WTC11 (cell line): ENCODE results near the gene HS1BP3. TPM values are rescaled to one million over a fixed set of nuclear protein-coding genes. Genes with fewer than 3 reads are reported as not detected.
A peak's percentile ranks its signal among the peaks of the same experiment; 100 is the strongest.

Experiments used
- ATAC-seq: fragments of 200-7000 bp; cut with Tn5 transposase; 2 replicates; pipeline ENCODE4 v1.10.0; 2021; ENCODE audit warnings: mild to moderate bottlenecking, moderate library complexity
- CTCF ChIA-PET: fragments of 300-600 bp; sonication (Branson Sonifier 250); formaldehyde crosslinking; loops from one replicate; lab custom pipeline; 2021; ENCODE audit warnings: antibody characterized with exemption; lab: Charles Lee
- POLR2A ChIA-PET: fragments of 350-600 bp; sonication (Branson Sonifier 250); formaldehyde crosslinking; loops from one replicate; lab custom pipeline; 2021; ENCODE audit warnings: antibody characterized with exemption; lab: Charles Lee
- DNase-seq: peaks from one replicate; pipeline ENCODE4 v3.0.0; 2021; ENCODE audit warnings: low spot score
- H3K27ac Mint-ChIP-seq: 2 replicates; pipeline ENCODE4 v1.8.0; 2021; ENCODE audit warnings: mixed read lengths
- H3K27me3 Mint-ChIP-seq: 2 replicates; pipeline ENCODE4 v1.8.0; 2021; ENCODE audit warnings: low read depth, mild to moderate bottlenecking, moderate library complexity, mixed read lengths
- H3K36me3 Mint-ChIP-seq: 2 replicates; pipeline ENCODE4 v1.8.0; 2021; ENCODE audit warnings: mixed read lengths
- H3K4me1 Mint-ChIP-seq: 2 replicates; pipeline ENCODE4 v1.8.0; 2022; ENCODE audit warnings: mixed read lengths
- H3K4me3 Mint-ChIP-seq: 2 replicates; pipeline ENCODE4 v1.8.0; 2021; ENCODE audit warnings: mild to moderate bottlenecking, moderate library complexity, mixed read lengths
- H3K9me3 Mint-ChIP-seq: 2 replicates; pipeline ENCODE4 v1.8.0; 2021; ENCODE audit warnings: mixed read lengths
- ATF1 ChIP-seq: sonication (generic); formaldehyde crosslinking; IDR thresholded peaks from 2 replicates; pipeline ENCODE4 v1.8.1; 2023; ENCODE audit warnings: mild to moderate bottlenecking, moderate library complexity, missing genetic modification reagents
- CBFB ChIP-seq: sonication (generic); formaldehyde crosslinking; IDR thresholded peaks from 2 replicates; pipeline ENCODE4 v1.8.1; 2022; ENCODE audit warnings: mild to moderate bottlenecking, low read depth, missing genetic modification reagents
- GABPB1 ChIP-seq: sonication (generic); formaldehyde crosslinking; IDR thresholded peaks from 2 replicates; pipeline ENCODE4 v1.8.1; 2023; ENCODE audit warnings: mild to moderate bottlenecking, missing genetic modification reagents
- GRHL2 ChIP-seq: fragments of 250-450 bp; sonication (Bioruptor Pico); IDR thresholded peaks from 2 replicates; pipeline ENCODE4 v1.8.0; 2022; ENCODE audit warnings: mild to moderate bottlenecking, moderate library complexity; ENCODE audit not compliant: insufficient replicate concordance, severe bottlenecking
- JAZF1 ChIP-seq: fragments of 250-450 bp; sonication (Bioruptor Pico); IDR thresholded peaks from 2 replicates; pipeline ENCODE4 v1.9.0; 2021; ENCODE audit warnings: moderate library complexity, mild to moderate bottlenecking, inconsistent platforms
- JUN ChIP-seq: sonication (generic); formaldehyde crosslinking; IDR thresholded peaks from 2 replicates; pipeline ENCODE4 v1.8.0; 2023; ENCODE audit warnings: mild to moderate bottlenecking, missing genetic modification reagents
- MYBL2 ChIP-seq: sonication (generic); formaldehyde crosslinking; IDR thresholded peaks from 2 replicates; pipeline ENCODE4 v1.8.1; 2023; ENCODE audit warnings: mild to moderate bottlenecking, moderate library complexity, missing genetic modification reagents
- SMAD3 ChIP-seq: sonication (generic); formaldehyde crosslinking; IDR thresholded peaks from 2 replicates; pipeline ENCODE4 v1.8.0; 2022; ENCODE audit warnings: missing genetic modification reagents, mild to moderate bottlenecking, borderline replicate concordance
- ZNF121 ChIP-seq: sonication (generic); formaldehyde crosslinking; IDR thresholded peaks from 2 replicates; pipeline ENCODE4 v1.8.0; 2023; ENCODE audit warnings: missing genetic modification reagents
- ZNF263 ChIP-seq: sonication (generic); formaldehyde crosslinking; IDR thresholded peaks from 2 replicates; pipeline ENCODE4 v1.8.1; 2022; ENCODE audit warnings: low read depth, mild to moderate bottlenecking, moderate library complexity, missing genetic modification reagents
- ZNF423 ChIP-seq: fragments of 250-450 bp; sonication (Bioruptor Pico); IDR thresholded peaks from 2 replicates; pipeline ENCODE4 v2.1.2; 2022; ENCODE audit warnings: mild to moderate bottlenecking, moderate library complexity
- total RNA-seq: library from RNA; stranded (reverse); gene quantifications from 3 replicates; pipeline ENCODE4 v1.2.3, GENCODE V29; 2021
- TF ChIP-seq, protein P1 (sequence below): sonication (generic); formaldehyde crosslinking; IDR thresholded peaks from 2 replicates; pipeline ENCODE4 v1.8.1; 2022; ENCODE audit warnings: mild to moderate bottlenecking, missing genetic modification reagents, moderate library complexity, borderline replicate concordance
- TF ChIP-seq, protein P2 (sequence below): fragments of 250-450 bp; sonication (Bioruptor Pico); IDR thresholded peaks from 2 replicates; pipeline ENCODE4 v1.9.0; 2021; ENCODE audit warnings: mild to moderate bottlenecking
- TF ChIP-seq, protein P3 (sequence below): sonication (generic); formaldehyde crosslinking; IDR thresholded peaks from 2 replicates; pipeline ENCODE4 v1.8.0; 2022; ENCODE audit warnings: missing genetic modification reagents

HS1BP3 gene
- total RNA-seq, 1 experiment from 2014 or later: 17.9 TPM

DNA sequence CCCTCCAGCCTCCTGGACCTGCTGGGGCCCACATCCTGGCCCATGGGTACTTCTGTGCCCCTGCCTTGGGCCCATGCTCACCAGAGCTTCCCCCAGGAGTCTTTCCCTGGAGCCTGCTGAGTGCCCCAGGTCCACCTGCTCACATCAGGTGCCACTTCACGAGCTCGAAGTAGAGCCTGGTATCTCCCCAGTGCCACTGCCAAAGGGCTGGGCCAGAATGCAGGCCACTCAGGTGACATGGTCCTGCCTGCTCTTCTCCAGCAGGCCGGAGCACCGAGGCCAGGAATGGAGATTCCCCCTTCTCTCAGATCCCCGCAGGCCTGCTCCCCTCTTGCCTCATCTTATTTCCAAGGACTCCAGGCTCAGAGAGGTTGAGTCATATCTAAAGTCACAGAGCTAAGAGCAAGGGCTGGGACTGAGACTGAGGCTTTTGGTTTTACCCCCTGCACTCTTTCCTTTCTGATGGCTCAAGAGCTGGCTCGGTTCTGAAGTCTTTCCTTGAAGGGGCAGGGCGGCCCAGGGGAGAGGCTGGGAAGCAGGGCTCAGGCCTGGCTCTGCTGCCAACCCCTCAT is 79.2 kb downstream of the HS1BP3 start:
- H3K27ac Mint-ChIP-seq: no peak overlapping the region
- ATAC-seq (no peak), DNase-seq (no peak)
- ChIA-PET POLR2A (no interaction called here), CTCF (no interaction called here)
- H3K36me3 Mint-ChIP-seq: no peaks in the 10 kb centered on the region
- peaks cover 3% of the 10 kb centered on the region; the same call in 1 of the 2 replicates for H3K27me3 Mint-ChIP-seq
- no peaks in the 10 kb centered on the region for H3K9me3 Mint-ChIP-seq
- H3K4me3 Mint-ChIP-seq: no peak overlapping the region
- peaks cover 16% of the 10 kb centered on the region for H3K4me1 Mint-ChIP-seq
- no peak for TF ChIP-seq JUN (CRISPR knock-in tag)
- TF ChIP-seq ZNF263 (CRISPR knock-in tag): no peak
- no peak for TF ChIP-seq ZNF423 (CRISPR knock-in tag)

DNA sequence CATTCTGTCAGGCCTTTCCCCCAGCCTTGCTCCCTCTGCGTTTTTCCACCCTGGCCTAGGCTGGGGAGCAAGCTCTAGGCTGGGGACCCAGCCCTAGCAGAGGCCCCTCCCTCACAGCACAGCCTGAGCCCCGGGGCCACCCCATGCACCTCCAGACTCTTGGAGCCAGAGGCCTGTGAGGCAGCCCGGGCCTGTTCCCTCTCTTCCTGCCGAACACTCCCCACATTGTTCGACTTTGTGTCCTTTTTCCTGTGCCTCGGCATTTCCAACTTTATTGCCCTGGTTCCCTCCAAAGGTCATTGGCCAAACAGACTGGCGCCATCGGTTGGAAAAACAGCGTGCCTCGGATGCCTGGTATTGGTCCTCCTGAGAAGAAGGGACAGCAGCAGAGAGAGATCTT is 79.7 kb downstream of the HS1BP3 start:
- Mint-ChIP-seq H3K27ac (no peak overlapping the region), H3K4me1 (peaks cover 16% of the 10 kb centered on the region)
- CTCF ChIA-PET: no interaction called here

DNA sequence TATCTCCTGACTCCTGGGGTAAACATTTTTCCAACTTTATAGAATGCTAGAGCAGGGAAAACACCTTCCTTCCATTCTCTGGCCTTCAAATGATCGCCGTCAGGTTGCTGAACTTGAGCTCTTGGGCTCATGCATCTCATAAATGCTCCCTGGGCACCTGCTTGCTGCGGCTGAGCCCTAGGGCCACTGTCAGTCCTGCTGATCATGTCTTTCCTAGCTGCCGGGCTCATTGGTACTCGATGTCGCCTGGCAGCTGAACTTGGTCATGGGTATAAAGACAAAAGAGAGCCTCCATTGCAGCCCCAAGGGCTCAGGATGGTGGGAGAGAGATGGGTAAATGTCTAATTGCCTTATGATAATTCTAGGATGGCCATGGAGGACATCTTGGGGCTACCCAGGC is 80.6 kb downstream of the HS1BP3 start:
- POLR2A ChIA-PET: no interaction called here

More for the DNA sequence above, 79.7 kb downstream of the HS1BP3 start:
- TF ChIP-seq, protein P1, sequence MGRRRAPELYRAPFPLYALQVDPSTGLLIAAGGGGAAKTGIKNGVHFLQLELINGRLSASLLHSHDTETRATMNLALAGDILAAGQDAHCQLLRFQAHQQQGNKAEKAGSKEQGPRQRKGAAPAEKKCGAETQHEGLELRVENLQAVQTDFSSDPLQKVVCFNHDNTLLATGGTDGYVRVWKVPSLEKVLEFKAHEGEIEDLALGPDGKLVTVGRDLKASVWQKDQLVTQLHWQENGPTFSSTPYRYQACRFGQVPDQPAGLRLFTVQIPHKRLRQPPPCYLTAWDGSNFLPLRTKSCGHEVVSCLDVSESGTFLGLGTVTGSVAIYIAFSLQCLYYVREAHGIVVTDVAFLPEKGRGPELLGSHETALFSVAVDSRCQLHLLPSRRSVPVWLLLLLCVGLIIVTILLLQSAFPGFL (CRISPR knock-in tag): no peak
- TF ChIP-seq JAZF1 (CRISPR knock-in tag): no peak
- no peaks in the 10 kb centered on the region for H3K36me3 Mint-ChIP-seq
- peaks cover 3% of the 10 kb centered on the region; the same call in 1 of the 2 replicates for H3K27me3 Mint-ChIP-seq
- ATAC-seq (no peak), DNase-seq (no peak)
- no peak overlapping the region for H3K4me3 Mint-ChIP-seq
- H3K9me3 Mint-ChIP-seq: no peaks in the 10 kb centered on the region
- POLR2A ChIA-PET: no interaction called here

DNA sequence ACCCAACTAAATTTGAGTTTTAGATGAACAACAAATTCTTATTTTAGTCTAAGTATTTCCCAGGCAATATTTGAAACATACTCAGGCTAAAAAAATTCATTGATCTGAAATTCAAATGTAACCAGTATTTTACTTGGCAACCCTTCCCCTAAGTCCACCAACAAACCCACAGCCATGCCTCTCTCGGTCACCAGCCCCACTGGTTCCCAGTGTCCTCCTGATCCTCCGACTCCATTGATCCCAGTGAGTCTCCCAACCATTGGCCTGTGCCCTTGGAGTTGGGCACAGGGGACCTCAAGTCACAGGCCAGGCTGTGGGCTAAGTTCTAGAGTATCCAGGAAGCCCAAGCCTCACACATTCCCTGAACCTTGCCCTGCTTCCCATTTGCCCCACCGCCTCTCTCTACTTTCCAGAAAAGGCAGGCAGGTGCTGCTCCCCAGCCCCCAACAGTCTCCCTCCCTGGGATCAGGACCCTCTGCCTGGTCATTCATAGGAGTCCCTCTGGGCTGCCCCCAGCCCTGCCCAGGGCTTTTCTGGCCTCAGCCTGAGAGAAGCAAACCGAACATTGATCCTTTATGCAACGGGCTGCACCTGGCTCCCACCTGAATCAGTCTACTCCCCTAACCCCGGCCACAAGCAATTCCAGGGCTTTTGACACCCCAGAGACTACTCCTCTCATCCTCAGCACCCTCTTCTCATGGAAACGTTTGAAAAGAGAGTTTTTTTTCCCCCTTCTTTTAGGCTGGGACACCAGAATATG is 81.3 kb downstream of the HS1BP3 start:
- ATAC-seq (no peak), DNase-seq (no peak)
- H3K4me3 Mint-ChIP-seq: no peak overlapping the region
- H3K4me1 Mint-ChIP-seq: peaks cover 16% of the 10 kb centered on the region
- no peaks in the 10 kb centered on the region for H3K9me3 Mint-ChIP-seq
- peaks cover 3% of the 10 kb centered on the region; the same call in 1 of the 2 replicates for H3K27me3 Mint-ChIP-seq
- CTCF ChIA-PET: interaction anchor here (1.2 kb wide), 1 partner anchor 45 kb away, joined by 3 read pairs; no protein-coding TSS in a partner anchor
- no peak overlapping the region for H3K27ac Mint-ChIP-seq
- no peaks in the 10 kb centered on the region for H3K36me3 Mint-ChIP-seq
- no peak for TF ChIP-seq GRHL2
- peak; percentile 12; the same call in 1 of the 2 replicates for TF ChIP-seq GABPB1
- TF ChIP-seq, all 79 proteins: peak for 1
- POLR2A ChIA-PET: no interaction called here

More for the DNA sequence above, 80.6 kb downstream of the HS1BP3 start:
- H3K4me1 Mint-ChIP-seq: peaks cover 16% of the 10 kb centered on the region
- peaks cover 3% of the 10 kb centered on the region; the same call in 1 of the 2 replicates for H3K27me3 Mint-ChIP-seq
- CTCF ChIA-PET: no interaction called here
- no peaks in the 10 kb centered on the region for H3K36me3 Mint-ChIP-seq
- H3K4me3 Mint-ChIP-seq: no peak overlapping the region
- no peaks in the 10 kb centered on the region for H3K9me3 Mint-ChIP-seq
- no peak for TF ChIP-seq MYBL2 (CRISPR knock-in tag)
- no peak for TF ChIP-seq ATF1
- no peak for TF ChIP-seq CBFB (CRISPR knock-in tag)
- ATAC-seq (no peak), DNase-seq (no peak)
- H3K27ac Mint-ChIP-seq: peak overlapping the region; percentile 47; the same call in 1 of the 2 replicates

DNA sequence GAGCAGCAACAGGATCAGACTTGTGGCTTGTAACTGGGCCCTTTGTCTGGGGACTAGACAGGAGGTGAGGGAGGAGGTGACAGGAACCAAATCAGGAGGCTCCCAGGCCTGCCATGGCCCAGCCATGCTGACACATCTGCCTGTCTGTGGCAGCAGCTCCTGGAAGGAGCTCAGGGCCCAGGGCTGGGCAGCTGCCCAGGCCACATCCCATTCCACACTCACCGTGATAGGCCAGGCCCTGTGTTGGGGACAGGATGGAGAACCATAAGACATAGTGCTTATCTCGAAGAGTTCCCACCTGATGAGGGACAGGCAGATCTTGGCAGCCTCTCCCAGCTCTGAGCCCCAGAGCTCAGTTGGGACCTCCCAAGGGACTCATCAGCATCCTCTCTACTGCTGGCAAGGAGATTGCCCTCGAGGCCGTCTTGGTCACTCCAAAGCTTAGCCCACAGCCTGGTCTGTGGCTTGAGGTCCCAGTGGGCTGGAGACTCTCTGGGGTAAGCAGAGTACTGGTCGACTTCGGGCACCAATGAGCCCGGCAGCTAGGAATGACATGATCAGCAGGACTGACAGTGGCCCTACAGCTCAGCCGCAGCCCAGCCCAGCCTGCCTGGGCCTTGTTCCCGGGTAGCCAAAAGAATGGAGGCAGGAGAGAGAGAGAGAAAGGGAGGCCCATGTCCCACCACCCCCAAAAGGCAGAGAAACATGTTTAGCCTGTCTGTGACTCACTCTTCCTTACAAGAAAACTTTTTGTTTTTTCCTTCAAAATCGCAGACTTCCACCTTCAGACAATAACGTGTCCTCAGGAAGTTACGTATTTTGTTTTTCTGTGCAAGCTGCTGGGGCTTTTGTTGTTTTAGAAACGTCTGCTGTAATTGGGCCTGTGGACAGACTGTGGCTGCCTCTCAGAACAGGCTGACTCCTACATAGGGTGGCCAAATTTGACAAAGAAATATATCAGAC is 82.1 kb downstream of the HS1BP3 start:
- ChIA-PET POLR2A (interaction anchor here (2.2 kb wide), 1 partner anchor 122 kb away, joined by 9 read pairs; the partner anchor contains the start of gene RHOB), CTCF (interaction anchor here (1.2 to 1.5 kb wide), 4 partner anchors 46 to 83 kb away, joined by 3 to 4 read pairs (median 4); partner anchors contain the start of gene HS1BP3)
- Mint-ChIP-seq H3K9me3 (no peaks in the 10 kb centered on the region), H3K4me1 (peaks cover 16% of the 10 kb centered on the region), H3K27me3 (peaks cover 3% of the 10 kb centered on the region; the same call in 1 of the 2 replicates), H3K36me3 (no peaks in the 10 kb centered on the region), H3K4me3 (no peak overlapping the region), H3K27ac (no peak overlapping the region)
- DNase-seq (no peak), ATAC-seq (no peak)
- TF ChIP-seq, protein P2, sequence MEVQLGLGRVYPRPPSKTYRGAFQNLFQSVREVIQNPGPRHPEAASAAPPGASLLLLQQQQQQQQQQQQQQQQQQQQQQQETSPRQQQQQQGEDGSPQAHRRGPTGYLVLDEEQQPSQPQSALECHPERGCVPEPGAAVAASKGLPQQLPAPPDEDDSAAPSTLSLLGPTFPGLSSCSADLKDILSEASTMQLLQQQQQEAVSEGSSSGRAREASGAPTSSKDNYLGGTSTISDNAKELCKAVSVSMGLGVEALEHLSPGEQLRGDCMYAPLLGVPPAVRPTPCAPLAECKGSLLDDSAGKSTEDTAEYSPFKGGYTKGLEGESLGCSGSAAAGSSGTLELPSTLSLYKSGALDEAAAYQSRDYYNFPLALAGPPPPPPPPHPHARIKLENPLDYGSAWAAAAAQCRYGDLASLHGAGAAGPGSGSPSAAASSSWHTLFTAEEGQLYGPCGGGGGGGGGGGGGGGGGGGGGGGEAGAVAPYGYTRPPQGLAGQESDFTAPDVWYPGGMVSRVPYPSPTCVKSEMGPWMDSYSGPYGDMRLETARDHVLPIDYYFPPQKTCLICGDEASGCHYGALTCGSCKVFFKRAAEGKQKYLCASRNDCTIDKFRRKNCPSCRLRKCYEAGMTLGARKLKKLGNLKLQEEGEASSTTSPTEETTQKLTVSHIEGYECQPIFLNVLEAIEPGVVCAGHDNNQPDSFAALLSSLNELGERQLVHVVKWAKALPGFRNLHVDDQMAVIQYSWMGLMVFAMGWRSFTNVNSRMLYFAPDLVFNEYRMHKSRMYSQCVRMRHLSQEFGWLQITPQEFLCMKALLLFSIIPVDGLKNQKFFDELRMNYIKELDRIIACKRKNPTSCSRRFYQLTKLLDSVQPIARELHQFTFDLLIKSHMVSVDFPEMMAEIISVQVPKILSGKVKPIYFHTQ (CRISPR knock-in tag): no peak
- TF ChIP-seq JUN (CRISPR knock-in tag): no peak
- TF ChIP-seq, protein P3, sequence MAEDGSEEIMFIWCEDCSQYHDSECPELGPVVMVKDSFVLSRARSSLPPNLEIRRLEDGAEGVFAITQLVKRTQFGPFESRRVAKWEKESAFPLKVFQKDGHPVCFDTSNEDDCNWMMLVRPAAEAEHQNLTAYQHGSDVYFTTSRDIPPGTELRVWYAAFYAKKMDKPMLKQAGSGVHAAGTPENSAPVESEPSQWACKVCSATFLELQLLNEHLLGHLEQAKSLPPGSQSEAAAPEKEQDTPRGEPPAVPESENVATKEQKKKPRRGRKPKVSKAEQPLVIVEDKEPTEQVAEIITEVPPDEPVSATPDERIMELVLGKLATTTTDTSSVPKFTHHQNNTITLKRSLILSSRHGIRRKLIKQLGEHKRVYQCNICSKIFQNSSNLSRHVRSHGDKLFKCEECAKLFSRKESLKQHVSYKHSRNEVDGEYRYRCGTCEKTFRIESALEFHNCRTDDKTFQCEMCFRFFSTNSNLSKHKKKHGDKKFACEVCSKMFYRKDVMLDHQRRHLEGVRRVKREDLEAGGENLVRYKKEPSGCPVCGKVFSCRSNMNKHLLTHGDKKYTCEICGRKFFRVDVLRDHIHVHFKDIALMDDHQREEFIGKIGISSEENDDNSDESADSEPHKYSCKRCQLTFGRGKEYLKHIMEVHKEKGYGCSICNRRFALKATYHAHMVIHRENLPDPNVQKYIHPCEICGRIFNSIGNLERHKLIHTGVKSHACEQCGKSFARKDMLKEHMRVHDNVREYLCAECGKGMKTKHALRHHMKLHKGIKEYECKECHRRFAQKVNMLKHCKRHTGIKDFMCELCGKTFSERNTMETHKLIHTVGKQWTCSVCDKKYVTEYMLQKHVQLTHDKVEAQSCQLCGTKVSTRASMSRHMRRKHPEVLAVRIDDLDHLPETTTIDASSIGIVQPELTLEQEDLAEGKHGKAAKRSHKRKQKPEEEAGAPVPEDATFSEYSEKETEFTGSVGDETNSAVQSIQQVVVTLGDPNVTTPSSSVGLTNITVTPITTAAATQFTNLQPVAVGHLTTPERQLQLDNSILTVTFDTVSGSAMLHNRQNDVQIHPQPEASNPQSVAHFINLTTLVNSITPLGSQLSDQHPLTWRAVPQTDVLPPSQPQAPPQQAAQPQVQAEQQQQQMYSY: no peak
- TF ChIP-seq ZNF121 (CRISPR knock-in tag): no peak
- TF ChIP-seq CBFB (CRISPR knock-in tag): no peak
- no peak for TF ChIP-seq SMAD3 (CRISPR knock-in tag)
- TF ChIP-seq GABPB1: no peak
